HUES48 (cell line): Measurements from ENCODE around the gene DCDC1.

Experiments
- H3K27ac ChIP-seq: one replicate; pipeline ENCODE4 v1.7.0; 2013; ENCODE audit warnings: low read depth, low read length, inconsistent platforms
- H3K27me3 ChIP-seq: 2 replicates; pipeline ENCODE4 v1.6.1; 2013; ENCODE audit warnings: mild to moderate bottlenecking, low read length; ENCODE audit not compliant: control insufficient read depth, insufficient read depth
- H3K36me3 ChIP-seq: 2 replicates; pipeline ENCODE4 v1.6.1; 2013; ENCODE audit warnings: low read length; ENCODE audit not compliant: control insufficient read depth, insufficient read depth
- H3K4me1 ChIP-seq: 2 replicates; pipeline ENCODE4 v1.6.1; 2013; ENCODE audit warnings: mild to moderate bottlenecking, low read length; ENCODE audit not compliant: control insufficient read depth, insufficient read depth
- H3K4me3 ChIP-seq: 2 replicates; pipeline ENCODE4 v1.5.1; 2013; ENCODE audit warnings: mild to moderate bottlenecking, low read depth, low read length
- H3K9ac ChIP-seq: 2 replicates; pipeline ENCODE4 v1.6.1; 2013; ENCODE audit warnings: mild to moderate bottlenecking, low read depth, low read length, moderate library complexity
- H3K9me3 ChIP-seq: 2 replicates; pipeline ENCODE4 v1.6.1; 2013; ENCODE audit warnings: low read length; ENCODE audit not compliant: control insufficient read depth, insufficient read depth

The DCDC1 gene

GRCh38 chr11:30852091-30852490, 517.4 kb downstream of the DCDC1 start:
- Histone ChIP-seq H3K27ac (no peak overlapping the region), H3K4me3 (no peak overlapping the region), H3K9me3 (peaks cover 4% of the 10 kb centered on the region; the same call in 1 of the 2 replicates), H3K36me3 (no peaks in the 10 kb centered on the region), H3K4me1 (peaks cover 14% of the 10 kb centered on the region), H3K9ac (no peak overlapping the region), H3K27me3 (no peaks in the 10 kb centered on the region)

DNA sequence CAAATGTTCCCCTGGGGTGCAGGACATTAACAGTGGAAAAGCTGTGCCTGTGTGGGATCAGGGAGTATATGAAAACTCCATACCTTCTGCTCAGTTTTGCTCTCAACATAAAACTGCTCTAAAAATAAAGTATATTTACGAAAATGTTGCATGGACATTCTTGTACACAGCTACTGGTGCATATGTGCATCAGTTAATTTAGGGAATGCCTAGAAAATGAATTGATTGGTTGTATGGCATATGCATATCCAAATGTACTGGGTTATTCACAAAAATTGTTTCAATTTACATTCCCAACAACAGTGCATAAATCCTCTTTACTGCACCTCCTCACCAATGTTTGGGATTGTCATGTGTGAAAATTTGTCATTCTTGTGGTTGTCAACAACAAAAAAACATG, 532.3 kb downstream of the DCDC1 start:
- H3K4me3 ChIP-seq: no peak overlapping the region

GRCh38 chr11:30832831-30833230, 536.7 kb downstream of the DCDC1 start:
- Histone ChIP-seq H3K4me1 (no peaks in the 10 kb centered on the region), H3K4me3 (no peak overlapping the region), H3K27ac (no peak overlapping the region), H3K9ac (no peak overlapping the region), H3K36me3 (no peaks in the 10 kb centered on the region), H3K9me3 (0 out of 2 replicates have a peak, but pooled peaks cover 9% of the 10 kb centered on the region), H3K27me3 (no peaks in the 10 kb centered on the region)

More for the DNA sequence above, 532.3 kb downstream of the DCDC1 start:
- H3K9ac ChIP-seq: no peak overlapping the region
- no peak overlapping the region for H3K27ac ChIP-seq
- H3K36me3 ChIP-seq: no peaks in the 10 kb centered on the region
- H3K9me3 ChIP-seq: 0 out of 2 replicates have a peak, but pooled peaks cover 9% of the 10 kb centered on the region
- no peaks in the 10 kb centered on the region for H3K4me1 ChIP-seq
- H3K27me3 ChIP-seq: no peaks in the 10 kb centered on the region

GRCh38 chr11:30830681-30831080, 538.9 kb downstream of the DCDC1 start:
- no peak overlapping the region for H3K4me3 ChIP-seq
- H3K4me1 ChIP-seq: no peaks in the 10 kb centered on the region
- H3K27ac ChIP-seq: peak overlapping the region; percentile 29
- no peaks in the 10 kb centered on the region for H3K27me3 ChIP-seq
- no peak overlapping the region for H3K9ac ChIP-seq
- no peaks in the 10 kb centered on the region for H3K36me3 ChIP-seq
- H3K9me3 ChIP-seq: 0 out of 2 replicates have a peak, but pooled peaks cover 1% of the 10 kb centered on the region

DNA sequence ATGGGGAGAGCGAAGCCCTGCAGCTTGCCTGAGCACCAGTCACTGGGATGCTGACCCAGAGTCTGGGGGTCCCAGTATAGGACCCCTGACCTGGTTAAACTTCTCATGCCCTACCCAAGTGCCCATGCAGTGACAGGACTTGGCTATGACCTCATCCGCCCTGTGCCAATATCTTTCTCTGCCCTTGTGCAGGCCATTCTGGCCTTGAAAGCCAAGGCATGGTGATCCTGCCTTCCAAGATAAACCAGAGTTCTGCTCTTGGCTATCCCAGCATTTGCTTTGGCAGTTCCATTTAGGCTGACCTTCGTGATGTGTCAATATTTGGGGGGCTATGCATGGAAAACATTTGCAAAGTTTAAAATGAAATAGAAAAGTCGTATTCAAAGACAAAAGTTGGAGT, 542.6 kb downstream of the DCDC1 start:
- H3K36me3 ChIP-seq: no peaks in the 10 kb centered on the region
- no peaks in the 10 kb centered on the region for H3K27me3 ChIP-seq
- no peaks in the 10 kb centered on the region for H3K9me3 ChIP-seq
- no peak overlapping the region for H3K27ac ChIP-seq
- H3K4me3 ChIP-seq: no peak overlapping the region
- H3K9ac ChIP-seq: no peak overlapping the region
- H3K4me1 ChIP-seq: no peaks in the 10 kb centered on the region

DNA sequence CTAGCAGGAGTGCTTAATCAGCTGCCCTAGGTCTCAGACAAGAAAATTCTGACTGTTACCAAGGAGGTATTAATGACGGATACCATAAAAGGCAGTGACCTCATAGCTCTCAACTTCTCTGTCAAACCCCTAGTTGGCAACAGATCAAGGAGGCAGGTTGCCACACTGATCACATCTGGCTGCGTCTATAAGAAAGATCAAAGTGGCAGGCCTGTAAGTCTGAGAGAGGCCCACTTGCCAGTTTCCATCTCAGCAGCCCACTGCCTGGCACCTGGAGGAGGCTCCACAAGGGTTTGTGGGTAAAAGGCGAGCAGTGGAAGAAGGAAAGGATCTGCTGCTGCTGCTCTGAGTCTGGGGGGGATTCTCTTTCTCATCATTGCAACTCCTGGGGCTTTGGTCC, 543.8 kb downstream of the DCDC1 start:
- Histone ChIP-seq H3K36me3 (no peaks in the 10 kb centered on the region), H3K4me3 (no peak overlapping the region), H3K27ac (no peak overlapping the region), H3K4me1 (no peaks in the 10 kb centered on the region), H3K9me3 (no peaks in the 10 kb centered on the region), H3K27me3 (no peaks in the 10 kb centered on the region), H3K9ac (no peak overlapping the region)

DNA sequence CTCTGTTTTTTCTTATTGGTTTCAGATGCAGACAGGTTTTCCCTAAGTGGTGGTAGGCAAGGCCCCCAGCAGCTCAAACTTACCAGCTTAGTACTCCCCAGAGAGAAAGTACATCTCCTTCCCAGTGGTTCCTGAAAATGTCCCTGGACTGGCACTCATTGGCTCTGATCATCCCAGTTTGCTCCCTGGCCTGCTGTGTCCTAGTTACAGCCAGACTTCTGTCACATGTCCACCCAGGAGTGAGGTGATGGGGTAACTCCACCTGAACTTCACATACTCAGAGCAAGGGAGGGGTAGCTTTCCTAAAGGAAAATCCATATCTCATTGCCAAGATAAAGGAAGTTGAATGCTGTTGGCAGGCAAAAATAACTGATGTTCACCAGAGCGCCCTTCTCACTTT, 546.4 kb downstream of the DCDC1 start:
- Histone ChIP-seq H3K36me3 (no peaks in the 10 kb centered on the region), H3K9ac (no peak overlapping the region), H3K9me3 (no peaks in the 10 kb centered on the region), H3K27me3 (no peaks in the 10 kb centered on the region), H3K4me3 (no peak overlapping the region), H3K4me1 (no peaks in the 10 kb centered on the region), H3K27ac (no peak overlapping the region)

DNA sequence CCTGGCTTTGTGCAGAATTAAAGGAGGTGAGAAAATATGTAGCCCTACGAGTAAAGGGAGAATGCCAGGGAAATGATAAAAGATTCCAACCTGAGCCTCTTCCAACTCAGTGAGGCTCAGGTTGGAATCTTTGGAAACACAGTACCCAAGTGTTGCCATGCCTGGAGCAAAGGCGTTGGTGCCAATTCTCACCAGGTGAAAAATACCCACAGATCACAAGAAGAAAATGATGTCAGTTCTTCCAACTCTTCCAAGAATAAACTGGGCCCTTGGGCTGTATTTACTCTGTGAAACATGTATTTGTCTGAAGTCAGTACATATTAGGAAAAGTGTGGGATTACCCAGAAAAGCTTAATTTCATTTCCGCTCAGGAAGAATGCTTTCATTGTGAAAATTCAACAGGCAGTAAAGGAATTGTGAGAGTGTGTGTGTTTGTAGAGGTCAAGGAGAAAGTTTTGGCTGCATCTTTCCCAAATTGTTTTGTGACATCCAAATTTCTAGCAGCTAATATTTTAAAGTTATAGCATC, 548.0 kb downstream of the DCDC1 start:
- no peaks in the 10 kb centered on the region for H3K27me3 ChIP-seq
- no peak overlapping the region for H3K27ac ChIP-seq
- H3K9me3 ChIP-seq: no peaks in the 10 kb centered on the region
- H3K4me3 ChIP-seq: no peak overlapping the region
- H3K36me3 ChIP-seq: no peaks in the 10 kb centered on the region
- H3K9ac ChIP-seq: no peak overlapping the region
- H3K4me1 ChIP-seq: no peaks in the 10 kb centered on the region

DNA sequence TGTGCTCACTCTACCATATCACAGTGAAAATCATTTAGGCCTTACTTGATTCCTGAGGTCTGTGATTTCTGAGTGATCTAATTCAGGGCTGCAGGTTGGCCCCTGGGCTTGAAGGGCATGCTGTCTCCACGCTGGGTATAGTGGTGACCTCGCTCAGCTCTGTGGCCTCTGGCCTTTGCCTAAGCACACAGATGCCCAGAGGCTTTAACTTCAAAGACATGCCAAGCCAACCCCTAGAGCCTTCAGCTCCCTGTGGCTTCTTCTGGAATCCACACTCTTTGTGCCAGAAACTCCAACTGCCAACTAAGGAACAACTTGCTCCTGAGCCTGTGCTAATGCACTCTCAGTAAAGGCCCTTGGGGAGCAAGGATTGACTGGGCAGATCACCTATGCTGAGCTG, 550.8 kb downstream of the DCDC1 start:
- Histone ChIP-seq H3K9me3 (no peaks in the 10 kb centered on the region), H3K27me3 (no peaks in the 10 kb centered on the region), H3K36me3 (no peaks in the 10 kb centered on the region), H3K4me1 (no peaks in the 10 kb centered on the region), H3K9ac (no peak overlapping the region), H3K4me3 (no peak overlapping the region), H3K27ac (no peak overlapping the region)

DNA sequence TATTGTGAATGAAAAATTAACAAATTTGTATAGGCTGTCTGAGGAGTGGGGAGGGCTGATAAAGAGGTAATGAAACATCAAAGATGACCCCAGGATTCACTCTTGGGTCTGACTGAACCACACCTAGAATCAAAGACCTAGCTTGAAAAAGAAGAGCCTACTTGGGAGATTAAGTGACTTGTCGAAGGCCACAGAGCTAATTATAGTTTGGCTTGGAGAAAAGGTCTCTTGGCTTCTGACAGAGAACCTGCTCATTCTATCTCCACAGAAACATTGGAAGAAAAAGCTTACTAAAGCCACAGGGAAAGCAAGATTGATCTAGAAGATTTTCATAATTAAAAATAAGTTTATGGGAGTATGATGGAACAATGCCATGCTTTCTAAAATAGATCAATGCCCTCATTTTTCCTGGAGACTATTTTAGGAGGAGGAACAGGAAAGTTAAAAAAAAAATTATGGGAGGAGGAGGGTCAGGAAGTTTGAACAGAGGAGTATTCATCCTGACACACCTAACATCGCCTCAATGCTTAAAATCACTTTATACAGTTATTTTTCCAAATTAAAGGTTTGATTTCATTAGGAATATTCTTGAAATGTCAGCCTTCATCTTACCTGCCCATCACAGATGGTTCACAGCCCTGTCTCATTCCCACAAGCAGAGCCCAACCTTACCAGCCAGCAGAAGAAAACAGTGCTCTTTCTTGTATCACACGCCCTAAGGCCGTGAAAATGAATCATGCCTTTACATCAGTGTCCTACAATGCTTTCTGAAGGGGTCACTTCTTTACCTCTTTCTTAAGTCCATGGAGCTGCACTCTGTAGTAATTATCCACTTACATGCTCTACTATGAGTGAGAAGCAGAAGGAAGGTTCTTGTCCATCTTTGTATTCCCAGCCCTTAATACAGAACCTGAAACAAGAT, 552.3 kb downstream of the DCDC1 start:
- no peaks in the 10 kb centered on the region for H3K4me1 ChIP-seq
- no peak overlapping the region for H3K9ac ChIP-seq
- no peak overlapping the region for H3K27ac ChIP-seq
- H3K27me3 ChIP-seq: no peaks in the 10 kb centered on the region
- H3K4me3 ChIP-seq: no peak overlapping the region
- no peaks in the 10 kb centered on the region for H3K36me3 ChIP-seq
- no peaks in the 10 kb centered on the region for H3K9me3 ChIP-seq

DNA sequence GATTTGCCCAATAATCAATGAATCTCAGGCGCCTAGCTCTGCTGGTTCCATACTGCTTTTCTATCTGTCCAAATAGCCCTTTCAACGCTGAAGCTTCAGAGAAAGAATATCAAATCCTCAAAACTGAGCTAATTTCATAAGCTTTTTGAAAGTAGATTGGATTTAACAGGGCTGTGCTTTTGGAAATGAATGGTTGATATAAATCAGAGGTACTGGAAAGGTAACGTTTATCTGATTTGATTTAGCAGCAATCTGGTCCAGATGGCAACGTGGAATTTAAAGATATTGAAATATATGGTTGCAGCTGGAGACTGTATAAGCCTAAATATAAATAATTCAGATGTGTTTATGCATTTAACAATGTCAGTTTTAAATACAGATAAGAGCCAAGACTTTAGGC, 553.9 kb downstream of the DCDC1 start:
- H3K27me3 ChIP-seq: no peaks in the 10 kb centered on the region
- H3K4me1 ChIP-seq: no peaks in the 10 kb centered on the region
- no peaks in the 10 kb centered on the region for H3K36me3 ChIP-seq
- no peak overlapping the region for H3K27ac ChIP-seq
- H3K9ac ChIP-seq: no peak overlapping the region
- H3K9me3 ChIP-seq: no peaks in the 10 kb centered on the region
- no peak overlapping the region for H3K4me3 ChIP-seq
